SU-DHL-6 (cell line): ENCODE results near the gene C7orf57.

Experiments
- CTCF ChIP-seq: fragments of 200-600 bp; sonication (generic); IDR thresholded peaks from one replicate; pipeline ENCODE4 v1.5.1; 2017; ENCODE audit warnings: antibody characterized with exemption, mild to moderate bottlenecking, low read length, moderate library complexity; ENCODE audit not compliant: insufficient read depth, poor library complexity, severe bottlenecking
- EZH2phosphoT487 ChIP-seq: fragments of 200-600 bp; sonication (generic), shearing (Covaris generic); conservative IDR thresholded peaks from 2 replicates; pipeline ENCODE4 v1.6.1; 2018; ENCODE audit warnings: mild to moderate bottlenecking, antibody characterized with exemption, low read length, moderate library complexity, mixed read lengths

DNA sequence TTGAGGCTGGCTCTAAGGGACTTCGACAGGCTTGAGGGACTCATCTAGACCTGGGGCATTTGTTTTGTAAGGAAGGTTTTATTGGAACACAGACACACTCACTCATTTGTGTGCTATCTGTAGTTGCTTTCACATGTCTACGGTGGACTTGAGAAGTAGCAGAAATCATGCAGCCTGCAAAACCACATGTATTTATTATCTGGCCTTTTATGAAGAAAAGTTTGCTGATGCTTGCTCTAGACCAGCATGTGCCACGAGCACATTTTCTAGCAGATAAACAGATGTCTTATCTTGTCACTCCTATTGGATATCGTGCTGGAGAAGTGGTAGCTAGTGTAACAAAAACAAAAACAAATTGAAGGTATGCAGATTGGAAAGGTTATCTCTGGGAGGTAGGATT, 63.5 kb downstream of the C7orf57 start:
- no peak for TF ChIP-seq CTCF
- no peak for TF ChIP-seq EZH2phosphoT487
